CD4-positive, alpha-beta T cell treated with Interleukin-10 for 1 hour (primary cell): ENCODE data around the gene RIPOR2.
"Not testable (repeated sequence)": the region's sequence is repeated elsewhere in the genome, so short reads cannot be mapped to it uniquely, and the experiment has no call there.

Source experiments
- DNase-seq: peaks from one replicate; pipeline ENCODE4 v3.0.0-alpha.2; 2020

RIPOR2 gene

GRCh38 chr6:24797596-24798216 is 138.1 kb downstream of the RIPOR2 start:
- no peak for DNase-seq

- DNase-seq: no peak
Observed at GRCh38 chr6:24796616-24797290, 139.0 kb downstream of the RIPOR2 start.

GRCh38 chr6:24795106-24795505 is 140.7 kb downstream of the RIPOR2 start:
- no peak for DNase-seq

GRCh38 chr6:24788031-24788665 is 147.6 kb downstream of the RIPOR2 start:
- DNase-seq: no peak

GRCh38 chr6:24780206-24780605 is 155.6 kb downstream of the RIPOR2 start:
- no peak for DNase-seq

GRCh38 chr6:24779416-24780016 is 156.2 kb downstream of the RIPOR2 start:
- no peak for DNase-seq

GRCh38 chr6:24778878-24779277 is 156.9 kb downstream of the RIPOR2 start:
- no peak for DNase-seq

GRCh38 chr6:24778121-24778520 is 157.6 kb downstream of the RIPOR2 start:
- DNase-seq: no peak

- DNase-seq: no peak
Observed at GRCh38 chr6:24777227-24777626, 158.5 kb downstream of the RIPOR2 start.

- DNase-seq: peak; percentile 25
Observed at GRCh38 chr6:24775520-24776058, 160.2 kb downstream of the RIPOR2 start.

GRCh38 chr6:24774696-24775519 is 160.9 kb downstream of the RIPOR2 start, which contains the start of gene GMNN:
Gene GMNN, plus strand, starts transcription at chr6:24774937. Its CDS starts 2,310 bp downstream, at chr6:24777247.
- DNase-seq: peak; percentile 96

GRCh38 chr6:24768361-24768760 is 167.4 kb downstream of the RIPOR2 start:
- no peak for DNase-seq

- peak; percentile 57 for DNase-seq
Observed at GRCh38 chr6:24766680-24767462, 168.9 kb downstream of the RIPOR2 start.

GRCh38 chr6:24765968-24766367 is 169.8 kb downstream of the RIPOR2 start:
- not testable (repeated sequence) for DNase-seq

GRCh38 chr6:24764833-24765828 is 170.6 kb downstream of the RIPOR2 start:
- not testable (repeated sequence) for DNase-seq

- no peak for DNase-seq
Observed at GRCh38 chr6:24763578-24763977, 172.2 kb downstream of the RIPOR2 start.

- DNase-seq: no peak
Observed at GRCh38 chr6:24761851-24762250, 173.9 kb downstream of the RIPOR2 start.

- no peak for DNase-seq
Observed at GRCh38 chr6:24761193-24761835, 174.4 kb downstream of the RIPOR2 start.

- no peak for DNase-seq
Observed at GRCh38 chr6:24760210-24760609, 175.6 kb downstream of the RIPOR2 start.

GRCh38 chr6:24759718-24760117 is 176.0 kb downstream of the RIPOR2 start:
- DNase-seq: no peak
